ENCODE measurements around the gene NLRP3. TPM values are rescaled to one million over a fixed set of nuclear protein-coding genes. Genes with fewer than 3 reads are reported as not detected.

The NLRP3 gene
- total and polyA plus RNA-seq, 2 experiments from 2014 or later, result 0.28 to 0.76 TPM

DNA sequence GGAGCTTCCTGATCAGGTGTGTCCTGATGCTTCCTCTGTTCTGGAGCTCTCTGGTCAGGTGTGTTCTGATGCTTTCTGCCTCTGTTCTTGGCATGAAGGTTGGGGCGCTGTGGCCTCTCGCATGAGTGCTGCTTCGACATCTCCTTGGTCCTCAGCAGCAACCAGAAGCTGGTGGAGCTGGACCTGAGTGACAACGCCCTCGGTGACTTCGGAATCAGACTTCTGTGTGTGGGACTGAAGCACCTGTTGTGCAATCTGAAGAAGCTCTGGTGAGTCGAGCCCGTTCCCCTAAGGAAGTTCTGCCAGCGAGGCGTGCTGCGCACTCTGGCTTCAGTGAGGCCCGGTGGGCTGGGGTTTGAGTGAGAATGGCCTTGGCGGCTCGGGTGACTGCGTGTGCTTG, 18.0 kb downstream of the NLRP3 start:
- no peak for DNase-seq
- 62 to 63% methylated on average over 15 of the region's 15 CpGs for WGBS, 2 experiments (ENCODE audit: low coverage in 1 of 2, low lambda C conversion rate in 2 of 2, missing lambda C conversion rate in 2 of 2)

DNA sequence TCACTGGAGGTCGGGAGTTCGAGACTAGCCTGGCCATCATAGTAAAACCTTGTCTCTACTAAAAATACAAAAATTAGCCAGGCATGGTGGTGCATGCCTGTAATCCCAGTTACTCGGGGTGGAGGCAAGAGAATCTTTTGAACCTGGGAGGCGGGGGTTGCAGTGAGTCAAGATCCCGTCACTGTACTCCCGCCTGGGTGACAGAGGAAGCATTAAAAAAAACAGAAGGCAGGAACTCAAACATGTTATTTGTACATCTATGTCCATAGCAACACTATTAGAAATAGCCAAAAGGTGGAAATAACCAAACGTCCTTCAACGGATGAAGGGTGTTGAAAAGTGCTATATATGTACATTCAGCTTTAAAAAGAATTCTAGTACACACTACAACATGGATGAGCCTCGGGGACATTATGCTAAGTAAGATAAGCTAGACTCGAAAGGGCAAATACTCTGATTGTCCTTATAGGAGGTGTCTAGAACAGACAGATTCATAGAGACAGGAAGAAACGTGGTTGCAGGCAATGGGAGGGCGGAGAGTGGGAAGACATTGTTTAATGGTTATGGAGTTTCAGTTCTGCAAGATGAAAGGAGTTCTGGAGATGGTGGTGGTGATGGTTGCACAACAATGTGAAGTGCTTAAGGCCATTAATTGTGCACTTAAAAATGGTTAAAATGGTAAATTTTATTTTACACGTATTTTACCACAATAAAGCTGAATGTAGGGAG, 19.2 kb downstream of the NLRP3 start:
- no peak overlapping the region for H3K4me2 ChIP-seq (ENCODE audit: unreplicated experiment)
- no peaks in the 10 kb centered on the region for H3F3A ChIP-seq (ENCODE audit: insufficient read depth)
- peak; percentile 26 for DNase-seq
- H3K4me1 ChIP-seq (ENCODE audit: insufficient read depth), result no peaks in the 10 kb centered on the region
- H3K79me2 ChIP-seq (ENCODE audit: insufficient read depth), result no peaks in the 10 kb centered on the region
- no peak overlapping the region for H3K4me3 ChIP-seq
- no peaks in the 10 kb centered on the region for H3K9me3 ChIP-seq (ENCODE audit: low read depth)
- H3K36me3 ChIP-seq (ENCODE audit: low read depth), result no peaks in the 10 kb centered on the region
- 22 to 26% methylated on average over 13 of the region's 13 CpGs for WGBS, 2 experiments (ENCODE audit: low coverage in 1 of 2, low lambda C conversion rate in 2 of 2, missing lambda C conversion rate in 2 of 2)
- H2AFZ ChIP-seq, result no peak overlapping the region
- H3K27me3 ChIP-seq (replicated peaks; ENCODE audit: insufficient read depth), result no peaks in the 10 kb centered on the region
- no peak overlapping the region for H3K9ac ChIP-seq
- in situ Hi-C loops (cut with MboI), result no loop called here
- no peaks in the 10 kb centered on the region for H4K20me1 ChIP-seq (ENCODE audit: insufficient read depth)
- no peak for TF ChIP-seq EZH2phosphoT487 (IDR thresholded peaks at IDR 0.05; ENCODE audit: insufficient read depth, low read depth)
- TF ChIP-seq EZH2 (IDR thresholded peaks at IDR 0.05; ENCODE audit: insufficient read depth, poor library complexity, severe bottlenecking), result no peak
- no peak overlapping the region for H3K27ac ChIP-seq
- H3K9me2 ChIP-seq (ENCODE audit: insufficient read depth), result no peaks in the 10 kb centered on the region

More for the DNA sequence above, 18.0 kb downstream of the NLRP3 start:
- Histone ChIP-seq H4K20me1 (ENCODE audit: insufficient read depth) (no peaks in the 10 kb centered on the region), H2AFZ (no peak overlapping the region), H3K79me2 (ENCODE audit: insufficient read depth) (no peaks in the 10 kb centered on the region), H3K4me2 (ENCODE audit: unreplicated experiment) (no peak overlapping the region), H3F3A (ENCODE audit: insufficient read depth) (no peaks in the 10 kb centered on the region), H3K9me3 (ENCODE audit: low read depth) (no peaks in the 10 kb centered on the region), H3K9me2 (ENCODE audit: insufficient read depth) (no peaks in the 10 kb centered on the region), H3K4me3 (no peak overlapping the region), H3K4me1 (ENCODE audit: insufficient read depth) (no peaks in the 10 kb centered on the region), H3K9ac (no peak overlapping the region), H3K36me3 (ENCODE audit: low read depth) (no peaks in the 10 kb centered on the region), H3K27ac (no peak overlapping the region), H3K27me3 (replicated peaks; ENCODE audit: insufficient read depth) (no peaks in the 10 kb centered on the region)
- TF ChIP-seq EZH2 (IDR thresholded peaks at IDR 0.05; ENCODE audit: insufficient read depth, poor library complexity, severe bottlenecking) (no peak), EZH2phosphoT487 (IDR thresholded peaks at IDR 0.05; ENCODE audit: insufficient read depth, low read depth) (no peak)
- in situ Hi-C loops (cut with MboI), result no loop called here

DNA sequence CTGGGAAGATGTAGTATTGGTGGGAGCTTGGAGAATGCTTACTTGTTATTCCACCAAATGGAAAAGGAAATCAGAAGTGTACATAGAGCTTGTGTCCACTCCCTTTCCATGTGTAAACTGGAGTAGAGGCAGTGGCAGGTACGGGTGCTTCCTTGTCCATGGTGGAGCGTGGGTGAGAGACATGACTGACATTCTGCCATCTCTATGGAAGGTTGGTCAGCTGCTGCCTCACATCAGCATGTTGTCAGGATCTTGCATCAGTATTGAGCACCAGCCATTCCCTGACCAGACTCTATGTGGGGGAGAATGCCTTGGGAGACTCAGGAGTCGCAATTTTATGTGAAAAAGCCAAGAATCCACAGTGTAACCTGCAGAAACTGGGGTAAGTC, 19.8 kb downstream of the NLRP3 start:
- TF ChIP-seq EZH2 (IDR thresholded peaks at IDR 0.05; ENCODE audit: insufficient read depth, poor library complexity, severe bottlenecking), result no peak
- in situ Hi-C loops (cut with MboI), result no loop called here
- H3K79me2 ChIP-seq (ENCODE audit: insufficient read depth), result no peaks in the 10 kb centered on the region
- H4K20me1 ChIP-seq (ENCODE audit: insufficient read depth), result no peaks in the 10 kb centered on the region
- no peaks in the 10 kb centered on the region for H3K9me3 ChIP-seq (ENCODE audit: low read depth)
- no peak for DNase-seq
- 45 to 67% methylated on average over 3 of the region's 3 CpGs for WGBS, 2 experiments (ENCODE audit: low coverage in 1 of 2, low lambda C conversion rate in 2 of 2, missing lambda C conversion rate in 2 of 2)
- no peaks in the 10 kb centered on the region for H3F3A ChIP-seq (ENCODE audit: insufficient read depth)
- H3K4me1 ChIP-seq (ENCODE audit: insufficient read depth), result no peaks in the 10 kb centered on the region
- no peaks in the 10 kb centered on the region for H3K36me3 ChIP-seq (ENCODE audit: low read depth)
- H3K27me3 ChIP-seq (replicated peaks; ENCODE audit: insufficient read depth), result no peaks in the 10 kb centered on the region
- H3K9ac ChIP-seq, result no peak overlapping the region
- no peak overlapping the region for H3K4me2 ChIP-seq (ENCODE audit: unreplicated experiment)
- no peaks in the 10 kb centered on the region for H3K9me2 ChIP-seq (ENCODE audit: insufficient read depth)
- H2AFZ ChIP-seq, result no peak overlapping the region
- H3K4me3 ChIP-seq, result no peak overlapping the region
- H3K27ac ChIP-seq, result no peak overlapping the region

DNA sequence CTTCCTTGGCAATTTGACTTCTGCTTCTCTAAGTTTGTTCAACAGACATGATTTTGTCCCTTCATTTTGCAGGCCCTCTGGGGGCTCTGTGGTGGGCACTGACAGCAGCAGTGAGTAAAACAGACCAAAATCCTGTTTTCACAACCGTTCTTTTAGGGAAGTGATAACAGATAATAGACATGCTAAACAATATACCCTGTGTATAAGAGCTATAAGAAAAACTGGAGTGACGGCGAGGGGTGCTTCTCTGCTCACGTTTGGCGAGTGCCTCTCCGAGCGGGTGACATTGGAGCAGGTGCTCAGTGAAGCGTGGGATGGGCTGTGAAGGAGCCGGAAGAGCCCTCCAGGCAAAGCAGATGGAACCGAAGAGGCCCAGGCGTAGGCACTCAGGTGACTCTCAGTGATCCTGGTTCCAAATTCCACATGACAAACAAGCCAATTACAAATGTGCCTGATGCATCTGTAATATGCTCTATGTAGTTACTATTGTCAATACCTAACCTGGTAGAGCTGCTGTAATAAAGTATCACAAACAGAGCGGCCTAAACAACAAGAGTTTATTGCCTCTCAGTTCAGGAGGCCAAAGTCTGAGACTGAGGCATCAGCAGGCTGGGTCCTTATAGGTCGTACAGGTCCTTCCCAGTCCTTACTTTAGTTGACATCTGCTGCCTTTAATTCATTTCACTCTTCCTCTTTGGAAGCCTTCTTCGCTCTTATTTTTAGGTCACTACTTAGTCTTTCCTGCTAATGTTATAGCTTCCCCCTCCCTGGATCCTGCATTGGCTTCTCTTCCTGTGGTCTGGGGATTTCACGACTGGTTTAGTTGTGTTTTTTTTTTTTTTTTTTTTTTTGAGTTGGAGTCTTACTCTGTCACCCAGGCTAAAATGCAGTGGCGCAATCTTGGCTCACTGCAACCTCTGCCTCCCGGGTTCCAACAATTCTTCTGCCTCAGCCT, 21.9 kb downstream of the NLRP3 start:
- Histone ChIP-seq H3K4me1 (ENCODE audit: insufficient read depth) (no peaks in the 10 kb centered on the region), H3K9me2 (ENCODE audit: insufficient read depth) (no peaks in the 10 kb centered on the region), H2AFZ (no peak overlapping the region), H3K9me3 (ENCODE audit: low read depth) (no peaks in the 10 kb centered on the region), H3K36me3 (ENCODE audit: low read depth) (no peaks in the 10 kb centered on the region), H3K4me3 (no peak overlapping the region), H3F3A (ENCODE audit: insufficient read depth) (no peaks in the 10 kb centered on the region), H3K27me3 (replicated peaks; ENCODE audit: insufficient read depth) (no peaks in the 10 kb centered on the region), H3K9ac (no peak overlapping the region), H3K27ac (no peak overlapping the region), H4K20me1 (ENCODE audit: insufficient read depth) (no peaks in the 10 kb centered on the region), H3K4me2 (ENCODE audit: unreplicated experiment) (no peak overlapping the region), H3K79me2 (ENCODE audit: insufficient read depth) (no peaks in the 10 kb centered on the region)
- in situ Hi-C loops (cut with MboI), result no loop called here
- DNase-seq, result no peak
- TF ChIP-seq EZH2 (IDR thresholded peaks at IDR 0.05; ENCODE audit: insufficient read depth, poor library complexity, severe bottlenecking) (no peak), EZH2phosphoT487 (IDR thresholded peaks at IDR 0.05; ENCODE audit: insufficient read depth, low read depth) (no peak)
- 48 to 49% methylated on average over 17 of the region's 17 CpGs for WGBS, 2 experiments (ENCODE audit: low coverage in 1 of 2, low lambda C conversion rate in 2 of 2, missing lambda C conversion rate in 2 of 2)
